HEK293 (cell line): ENCODE data around the gene KCTD2.

Experiments
- REST ChIP-seq: fragments of 450-650 bp; formaldehyde crosslinking; IDR thresholded peaks from 2 replicates; pipeline ENCODE4 v1.5.1; 2016; ENCODE audit warnings: missing biosample characterization, missing genetic modification characterization
- YY1 ChIP-seq: fragments of 450-650 bp; formaldehyde crosslinking; IDR thresholded peaks from 2 replicates; pipeline ENCODE4 v1.5.1; 2018; ENCODE audit warnings: missing biosample characterization, missing genetic modification characterization
- ZFP41 ChIP-seq: fragments of 450-650 bp; formaldehyde crosslinking; IDR thresholded peaks from 2 replicates; pipeline ENCODE4 v1.5.1; 2016; ENCODE audit warnings: missing biosample characterization, missing genetic modification characterization, borderline replicate concordance
- ZNF138 ChIP-seq: fragments of 450-650 bp; formaldehyde crosslinking; IDR thresholded peaks from 2 replicates; pipeline ENCODE4 v1.5.1; 2016; ENCODE audit warnings: missing biosample characterization, missing genetic modification characterization, borderline replicate concordance
- ZNF274 ChIP-seq, 2 experiments: fragments of 200-500 bp in 1 of 2; fragments of 450-650 bp in 1 of 2; sonication (Bioruptor generic) in 1 of 2; formaldehyde crosslinking in 1 of 2; IDR thresholded peaks; 2 replicates each; pipeline versions ENCODE4 v1.5.1 to v1.6.1; 2014 to 2016; ENCODE audit warnings: borderline replicate concordance in 1 of 2, inconsistent platforms in 1 of 2, low read length in 1 of 2, missing biosample characterization in 1 of 2, missing genetic modification characterization in 1 of 2
- ZNF302 ChIP-seq: fragments of 450-650 bp; formaldehyde crosslinking; IDR thresholded peaks from 2 replicates; pipeline ENCODE4 v1.5.1; 2016; ENCODE audit warnings: missing biosample characterization, missing genetic modification characterization, low read depth
- ZNF621 ChIP-seq: fragments of 450-650 bp; formaldehyde crosslinking; IDR thresholded peaks from 2 replicates; pipeline ENCODE4 v1.5.1; 2017; ENCODE audit warnings: missing biosample characterization, missing genetic modification characterization
- TF ChIP-seq, protein P1 (sequence below): fragments of 450-650 bp; formaldehyde crosslinking; IDR thresholded peaks from 2 replicates; pipeline ENCODE4 v1.5.1; 2016; ENCODE audit warnings: missing biosample characterization, missing genetic modification characterization

DNA sequence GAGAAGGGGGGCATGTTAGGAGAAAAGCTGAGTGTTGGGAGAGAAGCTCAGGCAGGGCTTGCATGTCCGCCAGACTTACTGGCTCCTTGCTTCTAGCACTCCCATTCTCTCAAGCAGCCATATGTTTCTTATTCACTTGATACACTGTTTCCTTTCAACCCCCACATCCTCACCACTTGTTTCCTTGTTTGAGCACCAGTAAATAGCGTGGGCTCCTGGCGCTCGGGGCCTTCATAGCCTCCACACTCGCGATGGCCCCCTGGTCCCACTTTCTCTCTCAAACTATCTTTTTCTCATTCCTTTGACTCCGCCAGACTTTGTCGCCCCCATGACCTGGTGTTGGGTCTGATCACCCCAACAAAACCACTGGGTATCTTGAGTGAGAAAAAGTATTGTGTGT, 16.9 kb upstream of the KCTD2 start:
- no peak for TF ChIP-seq ZNF621 (tag by site-specific recombination)
- no peak for TF ChIP-seq ZNF138 (tag by site-specific recombination)
- TF ChIP-seq, protein P1, sequence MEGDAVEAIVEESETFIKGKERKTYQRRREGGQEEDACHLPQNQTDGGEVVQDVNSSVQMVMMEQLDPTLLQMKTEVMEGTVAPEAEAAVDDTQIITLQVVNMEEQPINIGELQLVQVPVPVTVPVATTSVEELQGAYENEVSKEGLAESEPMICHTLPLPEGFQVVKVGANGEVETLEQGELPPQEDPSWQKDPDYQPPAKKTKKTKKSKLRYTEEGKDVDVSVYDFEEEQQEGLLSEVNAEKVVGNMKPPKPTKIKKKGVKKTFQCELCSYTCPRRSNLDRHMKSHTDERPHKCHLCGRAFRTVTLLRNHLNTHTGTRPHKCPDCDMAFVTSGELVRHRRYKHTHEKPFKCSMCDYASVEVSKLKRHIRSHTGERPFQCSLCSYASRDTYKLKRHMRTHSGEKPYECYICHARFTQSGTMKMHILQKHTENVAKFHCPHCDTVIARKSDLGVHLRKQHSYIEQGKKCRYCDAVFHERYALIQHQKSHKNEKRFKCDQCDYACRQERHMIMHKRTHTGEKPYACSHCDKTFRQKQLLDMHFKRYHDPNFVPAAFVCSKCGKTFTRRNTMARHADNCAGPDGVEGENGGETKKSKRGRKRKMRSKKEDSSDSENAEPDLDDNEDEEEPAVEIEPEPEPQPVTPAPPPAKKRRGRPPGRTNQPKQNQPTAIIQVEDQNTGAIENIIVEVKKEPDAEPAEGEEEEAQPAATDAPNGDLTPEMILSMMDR (tag by site-specific recombination): no peak
- no peak for TF ChIP-seq ZNF274 (IDR thresholded peaks at IDR 0.05; ENCODE audit: low read length)
- TF ChIP-seq ZNF274 (tag by site-specific recombination; IDR thresholded peaks at IDR 0.05; ENCODE audit: borderline replicate concordance): no peak
- no peak for TF ChIP-seq ZFP41 (tag by site-specific recombination)
- TF ChIP-seq REST (tag by site-specific recombination): no peak
- no peak for TF ChIP-seq YY1 (tag by site-specific recombination)
- no peak for TF ChIP-seq ZNF302
